SK-N-SH (cell line): ENCODE data around the gene TSGA10IP. TPM values are rescaled to one million over a fixed set of nuclear protein-coding genes. Genes with fewer than 3 reads are reported as not detected.

Experiments used
- CTCF ChIA-PET: fragments of 300-600, 350-600 bp; formaldehyde crosslinking; extraction: SDS; loops from one replicate; lab custom pipeline; 2021; lab: Yijun Ruan, JAX
- POLR2A ChIA-PET: fragments of 350-600 bp; sonication (Branson Sonifier 250); formaldehyde crosslinking; extraction: SDS; loops from one replicate; lab custom pipeline; 2020; ENCODE audit warnings: antibody characterized with exemption, inconsistent platforms; lab: Yijun Ruan, JAX
- DNase-seq: peaks from one replicate; pipeline ENCODE4 v3.0.0; 2012
- H2AFZ ChIP-seq: fragments of 200-600 bp; sonication (generic); 2 replicates; pipeline ENCODE4 v1.8.1; 2016; ENCODE audit warnings: antibody characterized with exemption, mild to moderate bottlenecking, low read depth
- H3F3A ChIP-seq: fragments of 200-600 bp; sonication (generic); replicated peaks from 2 replicates; pipeline ENCODE3; 2016; ENCODE audit warnings: antibody characterized with exemption, mild to moderate bottlenecking; ENCODE audit not compliant: insufficient read depth
- H3K27ac ChIP-seq, 2 experiments: fragments of 200-500 bp in 1 of 2; fragments of 200-600 bp in 1 of 2; sonication (Bioruptor generic) in 1 of 2; sonication (generic), shearing (Covaris generic) in 1 of 2; 2 replicates each; pipeline versions ENCODE4 v1.5.1 to v1.6.1; 2014 to 2016; ENCODE audit warnings: low read depth in 2 of 2, inconsistent platforms in 1 of 2, low read length in 1 of 2, mild to moderate bottlenecking in 1 of 2, mixed read lengths in 1 of 2
- H3K27me3 ChIP-seq: fragments of 200-600 bp; sonication (generic), shearing (Covaris generic); 2 replicates; pipeline ENCODE4 v1.6.1; 2016; ENCODE audit warnings: mixed run types; ENCODE audit not compliant: insufficient read depth
- H3K36me3 ChIP-seq, 2 experiments: fragments of 200-500 bp in 1 of 2; fragments of 200-600 bp in 1 of 2; sonication (Bioruptor generic) in 1 of 2; sonication (generic) in 1 of 2; replicated peaks in 1 of 2; 2 replicates each; pipeline versions ENCODE3 to v1.5.1; 2014 to 2016; ENCODE audit warnings: low read length in 1 of 2, mild to moderate bottlenecking in 1 of 2; ENCODE audit not compliant: insufficient read depth in 2 of 2, control insufficient read depth in 1 of 2
- H3K4me1 ChIP-seq, 2 experiments: fragments of 200-500 bp in 1 of 2; fragments of 200-600 bp in 1 of 2; sonication (Bioruptor generic) in 1 of 2; sonication (generic), shearing (Covaris generic) in 1 of 2; 2 replicates each; pipeline versions ENCODE4 v1.5.1 to v1.6.1; 2014 to 2016; ENCODE audit warnings: low read depth in 1 of 2, low read length in 1 of 2, mixed run types in 1 of 2; ENCODE audit not compliant: insufficient read depth in 2 of 2, control insufficient read depth in 1 of 2
- H3K4me2 ChIP-seq: fragments of 200-600 bp; sonication (generic), shearing (Covaris generic); 2 replicates; pipeline ENCODE4 v1.6.1; 2017; ENCODE audit warnings: mixed run types
- H3K4me3 ChIP-seq, 2 experiments: fragments of 200-500 bp in 1 of 2; fragments of 200-600 bp in 1 of 2; sonication (Bioruptor generic) in 1 of 2; sonication (generic), shearing (Covaris generic) in 1 of 2; 2 replicates each; pipeline versions ENCODE4 v1.5.1 to v1.8.1; 2014 to 2016; ENCODE audit warnings: low read depth in 2 of 2, inconsistent platforms in 1 of 2, low read length in 1 of 2, mild to moderate bottlenecking in 1 of 2, mixed read lengths in 1 of 2, moderate library complexity in 1 of 2
- H3K79me2 ChIP-seq: fragments of 200-600 bp; sonication (generic); 2 replicates; pipeline ENCODE4 v1.8.1; 2017; ENCODE audit warnings: mild to moderate bottlenecking; ENCODE audit not compliant: insufficient read depth
- H3K9ac ChIP-seq: fragments of 200-600 bp; sonication (generic); 2 replicates; pipeline ENCODE4 v1.6.1; 2017; ENCODE audit warnings: mixed run types
- H3K9me2 ChIP-seq: fragments of 200-600 bp; sonication (generic); 2 replicates; pipeline ENCODE4 v1.6.1; 2017; ENCODE audit warnings: mixed run types
- H3K9me3 ChIP-seq: fragments of 200-600 bp; sonication (generic); 2 replicates; pipeline ENCODE4 v1.6.1; 2017; ENCODE audit warnings: mixed run types, mild to moderate bottlenecking, moderate library complexity
- H4K20me1 ChIP-seq: fragments of 200-600 bp; sonication (generic); 2 replicates; pipeline ENCODE4 v1.6.1; 2017; ENCODE audit warnings: mild to moderate bottlenecking, mixed run types; ENCODE audit not compliant: insufficient read depth
- CHD2 ChIP-seq: fragments of 150-350 bp; IDR thresholded peaks from 2 replicates; pipeline ENCODE4 v1.6.1; 2018; ENCODE audit warnings: low read length; ENCODE audit not compliant: partially characterized antibody
- CTCF ChIP-seq: fragments of 200-600 bp; sonication (generic); IDR thresholded peaks from 2 replicates; pipeline ENCODE4 v1.6.1; 2017; ENCODE audit warnings: antibody characterized with exemption, mild to moderate bottlenecking, moderate library complexity
- ELF1 ChIP-seq: IDR thresholded peaks from 2 replicates; pipeline ENCODE4 v1.4.0; 2012
- EP300 ChIP-seq, 2 experiments: IDR thresholded peaks; 2 replicates each; pipeline versions ENCODE4 v1.4.0 to v1.6.1; 2012; ENCODE audit warnings: borderline replicate concordance in 1 of 2, low read depth in 1 of 2, low read length in 1 of 2
- FOSL2 ChIP-seq: IDR thresholded peaks from 2 replicates; pipeline ENCODE4 v1.4.0; 2012; ENCODE audit warnings: low read depth, mild to moderate bottlenecking, moderate library complexity, borderline replicate concordance
- FOXJ3 ChIP-seq: sonication (generic); formaldehyde crosslinking; IDR thresholded peaks from 2 replicates; pipeline ENCODE4 v1.5.1; 2020; ENCODE audit warnings: mild to moderate bottlenecking, missing genetic modification reagents
- GATA2 ChIP-seq: sonication (generic); formaldehyde crosslinking; IDR thresholded peaks from 2 replicates; pipeline ENCODE4 v1.5.0; 2020; ENCODE audit warnings: mild to moderate bottlenecking, missing genetic modification reagents
- IRF3 ChIP-seq: fragments of 150-350 bp; IDR thresholded peaks from 2 replicates; pipeline ENCODE4 v1.6.1; 2016; ENCODE audit warnings: mild to moderate bottlenecking, low read depth, low read length
- JUND ChIP-seq: IDR thresholded peaks from 2 replicates; pipeline ENCODE4 v1.4.0; 2012
- NRF1 ChIP-seq: IDR thresholded peaks from 2 replicates; pipeline ENCODE4 v1.6.1; 2012; ENCODE audit warnings: low read depth, mild to moderate bottlenecking, low read length
- PBX3 ChIP-seq: IDR thresholded peaks from 2 replicates; pipeline ENCODE4; 2012
- RAD21 ChIP-seq: IDR thresholded peaks from 2 replicates; pipeline ENCODE4 v1.6.1; 2012; ENCODE audit warnings: mild to moderate bottlenecking, low read length
- RFX5 ChIP-seq: IDR thresholded peaks from 2 replicates; pipeline ENCODE4 v1.6.1; 2012; ENCODE audit warnings: mild to moderate bottlenecking, improper control_type of control experiment, low read length
- RXRA ChIP-seq: IDR thresholded peaks from 2 replicates; pipeline ENCODE4 v1.4.0; 2012; ENCODE audit warnings: low read depth, mild to moderate bottlenecking, borderline replicate concordance
- SIN3A ChIP-seq: IDR thresholded peaks from 2 replicates; pipeline ENCODE4 v1.6.1; 2012; ENCODE audit warnings: low read depth, mild to moderate bottlenecking, low read length, moderate library complexity, borderline replicate concordance
- SMC3 ChIP-seq: IDR thresholded peaks from 2 replicates; pipeline ENCODE4 v1.6.1; 2012; ENCODE audit warnings: low read depth, low read length, improper control_type of control experiment
- TAF1 ChIP-seq: IDR thresholded peaks from 2 replicates; pipeline ENCODE4 v1.6.1; 2012; ENCODE audit warnings: low read depth, mild to moderate bottlenecking, low read length, moderate library complexity, borderline replicate concordance
- TCF12 ChIP-seq: IDR thresholded peaks from 2 replicates; pipeline ENCODE4 v1.4.0; 2012
- YY1 ChIP-seq: IDR thresholded peaks from 2 replicates; pipeline ENCODE4 v1.4.0; 2012; ENCODE audit warnings: low read depth, mild to moderate bottlenecking
- ZBTB33 ChIP-seq: IDR thresholded peaks from 2 replicates; pipeline ENCODE4 v1.4.0; 2012; ENCODE audit warnings: low read depth, borderline replicate concordance
- WGBS: methylation state at CpG from one replicate; pipeline ENCODE4 v1.1.6; 2017; ENCODE audit warnings: low lambda C conversion rate; 5-methylcytosine and 5-hydroxymethylcytosine counted together
- polyA plus RNA-seq, 3 experiments: library from polyadenylated mRNA; depleted of rRNA; stranded (reverse); fragments of >200 nt; gene quantifications; 2 replicates each; pipeline ENCODE4 v1.2.3, GENCODE V29; 2012

TSGA10IP gene
- polyA plus RNA-seq, 1 of the 3 experiments (the other 2 are of a cell fraction) = not detected

GRCh38 chr11:65900899-65901180 is 44.4 kb upstream of the TSGA10IP start:
- H3K4me2 ChIP-seq = peak overlapping the region; percentile 54; the same call in 1 of the 2 replicates
- ChIA-PET POLR2A (interaction anchor here (0.8 to 1.3 kb wide), 2 partner anchors 17 to 23 kb away, joined by 4 to 5 read pairs; partner anchors contain the start of gene C11orf68), CTCF (interaction anchor here (0.6 to 4.6 kb wide), 9 partner anchors 11 to 360 kb away, joined by 3 to 36 read pairs (median 4); partner anchors contain the start of genes CCDC85B, FIBP, KAT5 and MUS81)
- H4K20me1 ChIP-seq = peaks cover 32% of the 10 kb centered on the region
- H3K4me3 ChIP-seq = no peak overlapping the region; a peak in 1 of 4 replicates
- H3K27ac ChIP-seq = peak overlapping the region in 1 of 2 experiments; percentile 95; a peak in 2 of 4 replicates
- H3K9ac ChIP-seq = peak overlapping the region; percentile 17; the same call in 1 of the 2 replicates
- no peak overlapping the region for H2AFZ ChIP-seq
- H3K4me1 ChIP-seq = peaks cover 0 to 44% of the 10 kb centered on the region in 2 experiments; a peak in 3 of 4 replicates
- WGBS = 97% methylated on average over 11 of the region's 11 CpGs
- no peaks in the 10 kb centered on the region for H3K27me3 ChIP-seq
- no peak for DNase-seq
- H3K9me3 ChIP-seq = no peaks in the 10 kb centered on the region
- peaks cover 0 to 26% of the 10 kb centered on the region in 2 experiments for H3K36me3 ChIP-seq
- H3F3A ChIP-seq = peaks cover 53% of the 10 kb centered on the region
- TF ChIP-seq SMC3 = no peak
- no peak for TF ChIP-seq FOXJ3 (CRISPR knock-in tag)
- peaks cover 81% of the 10 kb centered on the region for H3K79me2 ChIP-seq
- H3K9me2 ChIP-seq = no peaks in the 10 kb centered on the region

GRCh38 chr11:65903068-65903481 is 42.2 kb upstream of the TSGA10IP start:
- Histone ChIP-seq H3K79me2 (peaks cover 59% of the 10 kb centered on the region), H3K9me2 (no peaks in the 10 kb centered on the region), H3F3A (peaks cover 46% of the 10 kb centered on the region), H3K27ac (peak overlapping the region in 1 of 2 experiments; percentile 95; a peak in 2 of 4 replicates), H3K36me3 (peaks cover 0 to 7% of the 10 kb centered on the region in 2 experiments), H3K9me3 (no peaks in the 10 kb centered on the region), H3K4me2 (peak overlapping the region; percentile 75), H2AFZ (no peak overlapping the region), H3K4me1 (peaks cover 0 to 30% of the 10 kb centered on the region in 2 experiments; a peak in 3 of 4 replicates), H3K4me3 (peak overlapping the region in 1 of 2 experiments; percentile 44; a peak in 1 of 4 replicates), H4K20me1 (peaks cover 10% of the 10 kb centered on the region), H3K27me3 (no peaks in the 10 kb centered on the region), H3K9ac (peak overlapping the region; percentile 70)
- ChIA-PET POLR2A (no interaction called here), CTCF (interaction anchor here (1.1 to 4.1 kb wide), 3 partner anchors 14 to 85 kb away, joined by 3 to 35 read pairs (median 4); partner anchors contain the start of genes CCDC85B and FIBP)
- WGBS = 12% methylated on average over 4 of the region's 5 CpGs
- no peak for DNase-seq
- peak in 1 of 2 experiments; percentile 98; a peak in 2 of 4 replicates for TF ChIP-seq EP300 (IDR thresholded peaks at IDR 0.05; ENCODE audit: borderline replicate concordance in 1 of 2, low read depth in 1 of 2, low read length in 1 of 2)
- peak; percentile 92 for TF ChIP-seq RXRA
- peak; percentile 43; the same call in 1 of the 2 replicates for TF ChIP-seq ELF1
- no peak for TF ChIP-seq SMC3
- 0 out of 2 replicates have a peak, but pooled peaks have one; percentile 37 for TF ChIP-seq YY1
- peak; percentile 42; the same call in 1 of the 2 replicates for TF ChIP-seq TAF1
- peak; percentile 88 for TF ChIP-seq TCF12
- TF ChIP-seq CTCF = no peak
- peak; percentile 93 for TF ChIP-seq JUND
- TF ChIP-seq RAD21 = no peak
- TF ChIP-seq SIN3A = no peak
- no peak for TF ChIP-seq NRF1
- TF ChIP-seq IRF3 = no peak
- TF ChIP-seq GATA2 (CRISPR knock-in tag) = no peak
- peak; percentile 95 for TF ChIP-seq FOSL2
- TF ChIP-seq ZBTB33 = peak; percentile 71; the same call in 1 of the 2 replicates
- peak; percentile 64 for TF ChIP-seq PBX3
- no peak for TF ChIP-seq CHD2
- no peak for TF ChIP-seq RFX5
